A549 (cell line): ENCODE results near the gene ITFG1. TPM values are rescaled to one million over a fixed set of nuclear protein-coding genes. Genes with fewer than 3 reads are reported as not detected.
"Not testable (repeated sequence)": the region's sequence is repeated elsewhere in the genome, so short reads cannot be mapped to it uniquely, and the experiment has no call there.

Experiments
- ATAC-seq, 2 experiments: fragments of 200-7000 bp in 1 of 2; fragments of >200 bp in 1 of 2; cut with Nextera tagmentation in 1 of 2; cut with Tn5 transposase in 1 of 2; 3 replicates each; pipeline versions ENCODE4 v1.8.0 to v1.9.1; 2018 to 2020; ENCODE audit warnings: mild to moderate bottlenecking in 1 of 2, moderate library complexity in 1 of 2
- CTCF ChIA-PET: fragments of 300-600 bp; sonication (Branson Sonifier 250); formaldehyde crosslinking; extraction: SDS; loops from one replicate; lab custom pipeline; 2021; ENCODE audit warnings: antibody characterized with exemption, inconsistent platforms; lab: Yijun Ruan, JAX
- POLR2A ChIA-PET: fragments of 350-600 bp; formaldehyde crosslinking; extraction: SDS; loops from one replicate; lab custom pipeline; 2021; ENCODE audit warnings: antibody characterized with exemption, inconsistent platforms; lab: Yijun Ruan, JAX
- DNase-seq, 2 experiments: peaks; one replicate each; pipeline versions ENCODE4 v3.0.0 to v3.0.0-alpha.2; 2011 to 2016; ENCODE audit warnings: low read depth in 1 of 2, low spot score in 1 of 2
- FAIRE-seq: peaks from 2 replicates; lab custom pipeline; 2011; peaks lifted over from hg19 to GRCh38; lab: Jason Lieb, UNC
- H3K27ac ChIP-seq, 2 experiments: fragments of >200 bp; sonication (Bioruptor Twin); formaldehyde crosslinking; 3 replicates each; pipeline ENCODE4 v1.5.1; 2016 to 2017
- H3K4me1 ChIP-seq: fragments of >200 bp; sonication (Bioruptor Twin); formaldehyde crosslinking; 3 replicates; pipeline ENCODE4 v1.6.1; 2016
- H3K4me2 ChIP-seq: fragments of >200 bp; sonication (Bioruptor Twin); formaldehyde crosslinking; 3 replicates; pipeline ENCODE4 v1.6.1; 2016
- H3K4me3 ChIP-seq: fragments of >200 bp; sonication (Bioruptor Twin); formaldehyde crosslinking; 3 replicates; pipeline ENCODE4 v1.5.1; 2016
- H3K9me3 ChIP-seq: fragments of >200 bp; sonication (Bioruptor Twin); formaldehyde crosslinking; 3 replicates; pipeline ENCODE4 v1.6.1; 2016
- BHLHE40 ChIP-seq: IDR thresholded peaks from 2 replicates; pipeline ENCODE4 v1.6.1; 2012; ENCODE audit warnings: low read depth, low read length, inconsistent platforms
- CBX2 ChIP-seq: fragments of 200-600 bp; sonication (generic); IDR thresholded peaks from 2 replicates; pipeline ENCODE4 v1.6.1; 2016; ENCODE audit warnings: low read depth, mild to moderate bottlenecking, borderline replicate concordance
- CBX8 ChIP-seq: fragments of 200-600 bp; sonication (generic); IDR thresholded peaks from 2 replicates; pipeline ENCODE4 v1.6.1; 2016
- CEBPB ChIP-seq, 2 experiments: fragments of >200 bp in 1 of 2; sonication (Bioruptor Twin) in 1 of 2; formaldehyde crosslinking in 1 of 2; IDR thresholded peaks; 2 replicates each; pipeline ENCODE4 v1.6.1; 2012 to 2016
- EHMT2 ChIP-seq: fragments of 200-600 bp; sonication (generic); IDR thresholded peaks from 2 replicates; pipeline ENCODE4 v1.6.1; 2016; ENCODE audit warnings: antibody characterized with exemption, low read depth, mild to moderate bottlenecking, moderate library complexity
- EP300 ChIP-seq, 2 experiments: fragments of >200 bp; sonication (Bioruptor Twin); formaldehyde crosslinking; IDR thresholded peaks; 2 replicates in 1 of 2; 3 replicates in 1 of 2; pipeline ENCODE4 v1.6.1; 2016 to 2017
- FOSB ChIP-seq: fragments of 250-450 bp; sonication (Bioruptor Pico); IDR thresholded peaks from 2 replicates; pipeline ENCODE4 v1.5.0; 2020; ENCODE audit warnings: mild to moderate bottlenecking, moderate library complexity
- FOSL2 ChIP-seq, 2 experiments: fragments of 450-650 bp in 1 of 2; fragments of >200 bp in 1 of 2; sonication (Bioruptor Twin) in 1 of 2; formaldehyde crosslinking; IDR thresholded peaks; 2 replicates each; pipeline versions ENCODE4 v1.5.0 to v1.6.1; 2016 to 2020; ENCODE audit warnings: mild to moderate bottlenecking in 1 of 2, moderate library complexity in 1 of 2
- HDAC2 ChIP-seq: fragments of 200-600 bp; sonication (generic); IDR thresholded peaks from 2 replicates; pipeline ENCODE4 v1.6.1; 2016
- HEYL ChIP-seq: fragments of 250-450 bp; sonication (Bioruptor Pico); IDR thresholded peaks from 2 replicates; pipeline ENCODE4 v1.8.0; 2021; ENCODE audit warnings: mild to moderate bottlenecking, moderate library complexity
- HOXB13 ChIP-seq: fragments of 250-450 bp; sonication (Bioruptor Pico); IDR thresholded peaks from 2 replicates; pipeline ENCODE4 v1.5.0; 2020; ENCODE audit warnings: low read depth, mild to moderate bottlenecking, moderate library complexity
- HOXB5 ChIP-seq: fragments of 250-450 bp; sonication (Bioruptor Pico); IDR thresholded peaks from 2 replicates; pipeline ENCODE4 v1.5.0; 2020; ENCODE audit warnings: mild to moderate bottlenecking, moderate library complexity
- KDM1A ChIP-seq: fragments of 200-600 bp; sonication (generic); IDR thresholded peaks from 2 replicates; pipeline ENCODE4 v1.6.1; 2016; ENCODE audit warnings: low read depth, mild to moderate bottlenecking
- MAZ ChIP-seq: fragments of 150-350 bp; IDR thresholded peaks from 2 replicates; pipeline ENCODE4 v1.6.1; 2014; ENCODE audit warnings: antibody characterized with exemption, low read depth, low read length, borderline replicate concordance
- MYC ChIP-seq: IDR thresholded peaks from 2 replicates; pipeline ENCODE4 v1.6.1; 2012; ENCODE audit warnings: mild to moderate bottlenecking, inconsistent platforms, low read length, improper control_type of control experiment, borderline replicate concordance
- NPAS2 ChIP-seq: fragments of 250-450 bp; sonication (Bioruptor Pico); IDR thresholded peaks from 2 replicates; pipeline ENCODE4 v1.8.0; 2022; ENCODE audit warnings: mild to moderate bottlenecking, moderate library complexity, borderline replicate concordance
- NR3C1 ChIP-seq: fragments of >200 bp; sonication (Bioruptor Twin); formaldehyde crosslinking; IDR thresholded peaks from 3 replicates; pipeline ENCODE4 v1.6.1; 2017
- PHF8 ChIP-seq: fragments of 200-600 bp; sonication (generic); IDR thresholded peaks from 2 replicates; pipeline ENCODE4 v1.6.1; 2016; ENCODE audit warnings: low read depth, mild to moderate bottlenecking, antibody characterized with exemption, moderate library complexity, borderline replicate concordance
- RNF2 ChIP-seq: fragments of 200-600 bp; sonication (generic); IDR thresholded peaks from 2 replicates; pipeline ENCODE4 v1.6.1; 2016; ENCODE audit warnings: low read depth, mild to moderate bottlenecking, antibody characterized with exemption, moderate library complexity, borderline replicate concordance
- SREBF2 ChIP-seq: fragments of 450-650 bp; IDR thresholded peaks from 2 replicates; pipeline ENCODE4 v1.6.1; 2014; ENCODE audit warnings: mild to moderate bottlenecking, moderate library complexity
- TFCP2L1 ChIP-seq: fragments of 250-450 bp; sonication (Bioruptor Pico); IDR thresholded peaks from 2 replicates; pipeline ENCODE4 v1.5.0; 2021; ENCODE audit warnings: mild to moderate bottlenecking
- TP53 ChIP-seq: fragments of 250-450 bp; sonication (Bioruptor Pico); IDR thresholded peaks from 2 replicates; pipeline ENCODE4 v1.5.0; 2021; ENCODE audit warnings: mild to moderate bottlenecking, moderate library complexity
- ZNF302 ChIP-seq: fragments of 250-450 bp; sonication (Bioruptor Pico); IDR thresholded peaks from 2 replicates; pipeline ENCODE4 v1.9.0; 2021; ENCODE audit warnings: inconsistent platforms, mild to moderate bottlenecking, moderate library complexity
- WGBS: methylation state at CpG from one replicate; pipeline ENCODE4 v1.1.6; 2017; ENCODE audit errors: missing lambda C conversion rate; 5-methylcytosine and 5-hydroxymethylcytosine counted together
- polyA plus RNA-seq, 4 experiments: library from polyadenylated mRNA; depleted of rRNA in 3 of 4; stranded (reverse); fragments of >200 nt; fragmentation: RNase III in 1 of 4; extraction: RNeasy Plus Mini Kit Qiagen cat#74134 plus additional on column Dnase treatment in 1 of 4; gene quantifications; 2 replicates in 3 of 4; 3 replicates in 1 of 4; pipeline ENCODE4 v1.2.3, GENCODE V29; 2011 to 2017
- TF ChIP-seq, protein P1 (sequence below): IDR thresholded peaks from 2 replicates; pipeline ENCODE4 v1.6.1; 2012; ENCODE audit warnings: low read depth, borderline replicate concordance
- TF ChIP-seq, protein P2 (sequence below): fragments of >200 bp; sonication (Bioruptor Twin); formaldehyde crosslinking; IDR thresholded peaks from 2 replicates; pipeline ENCODE4 v1.6.1; 2016
- TF ChIP-seq, protein P3 (sequence below): fragments of >200 bp; sonication (Bioruptor Twin); formaldehyde crosslinking; IDR thresholded peaks from 3 replicates; pipeline ENCODE4 v1.5.1; 2016
- TF ChIP-seq, protein P4 (sequence below): IDR thresholded peaks from 2 replicates; pipeline ENCODE4 v1.6.1; 2012
- TF ChIP-seq, protein P5 (sequence below): fragments of 250-450 bp; sonication (Bioruptor Pico); IDR thresholded peaks from 2 replicates; pipeline ENCODE4 v1.5.0; 2021; ENCODE audit warnings: mild to moderate bottlenecking, moderate library complexity, borderline replicate concordance

The ITFG1 gene
- polyA plus RNA-seq, 2 of the 4 experiments (the other 2 are of a cell fraction): 32.9 to 112 TPM

DNA sequence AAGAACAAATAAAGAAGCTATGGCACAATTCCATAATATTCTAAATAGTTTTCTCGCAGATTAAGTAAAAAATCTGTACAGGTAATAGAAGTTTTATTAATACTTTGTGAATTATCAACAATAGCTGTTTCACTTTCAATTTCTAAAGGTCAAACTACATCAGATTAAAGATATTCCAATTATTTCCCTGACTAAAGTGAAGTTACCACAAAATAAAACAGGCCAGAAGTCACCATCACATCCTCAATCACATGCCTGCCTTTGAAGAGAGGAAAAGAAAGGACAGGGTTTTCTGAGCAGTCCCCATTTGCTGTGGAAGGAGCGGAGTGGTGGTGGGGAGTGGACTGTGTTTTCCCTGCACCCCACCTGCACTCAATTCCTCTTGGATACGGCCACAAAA lies 11.1 kb downstream of the ITFG1 start (continued):
- TF ChIP-seq, protein P1, sequence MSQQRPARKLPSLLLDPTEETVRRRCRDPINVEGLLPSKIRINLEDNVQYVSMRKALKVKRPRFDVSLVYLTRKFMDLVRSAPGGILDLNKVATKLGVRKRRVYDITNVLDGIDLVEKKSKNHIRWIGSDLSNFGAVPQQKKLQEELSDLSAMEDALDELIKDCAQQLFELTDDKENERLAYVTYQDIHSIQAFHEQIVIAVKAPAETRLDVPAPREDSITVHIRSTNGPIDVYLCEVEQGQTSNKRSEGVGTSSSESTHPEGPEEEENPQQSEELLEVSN: no peak
- no peak for TF ChIP-seq FOSL2 (IDR thresholded peaks at IDR 0.05)
- no peak for TF ChIP-seq FOSL2 (CRISPR knock-in tag; IDR thresholded peaks at IDR 0.05)
- no peak for TF ChIP-seq ZNF302
- no peak for TF ChIP-seq HDAC2
- no peak for TF ChIP-seq FOSB

DNA sequence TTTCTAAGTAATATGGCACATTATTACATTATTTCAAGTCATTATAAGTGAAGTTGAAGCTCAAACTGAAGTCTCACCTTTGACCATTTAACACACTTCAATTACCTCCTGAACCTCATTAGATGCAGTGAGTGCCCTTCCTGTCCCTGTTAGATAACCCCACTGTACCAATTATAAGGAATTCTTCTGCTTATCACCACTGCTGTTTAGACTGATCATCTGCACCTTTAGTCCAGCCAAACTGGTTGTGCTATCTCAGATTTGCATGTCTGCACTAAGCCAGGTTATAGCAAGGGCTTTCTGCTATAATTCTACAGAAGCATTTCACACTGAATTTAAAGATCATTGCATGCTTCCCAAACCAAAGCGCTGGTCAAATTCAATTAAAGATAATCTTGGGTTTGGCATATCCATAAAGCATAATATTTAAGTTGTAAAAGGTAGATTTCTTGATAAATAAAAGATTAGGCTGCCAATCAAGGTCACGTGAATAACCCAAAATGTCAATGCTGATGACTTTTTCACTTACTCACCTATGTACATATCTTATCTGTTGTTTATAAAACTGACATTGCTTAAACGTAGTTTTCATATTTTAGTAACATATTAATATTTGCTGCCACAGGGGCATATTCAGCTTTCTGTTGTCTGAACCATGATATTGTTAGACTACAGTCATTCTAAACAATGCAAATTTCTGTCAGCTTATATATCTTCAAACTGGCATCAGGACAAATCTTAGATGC lies 11.9 kb downstream of the ITFG1 start:
- DNase-seq (no peak), ATAC-seq (no peak), FAIRE-seq (no peak)
- H3K4me1 ChIP-seq: peaks cover 11% of the 10 kb centered on the region; the same call in 2 of the 3 replicates
- ChIA-PET POLR2A (interaction anchor here (0.7 kb wide), 1 partner anchor 306 kb away, joined by 4 read pairs; the partner anchor contains the start of gene NETO2), CTCF (no interaction called here)
- H3K27ac ChIP-seq: no peak overlapping the region
- no peak overlapping the region for H3K4me2 ChIP-seq
- WGBS: 53% methylated on average over 3 of the region's 3 CpGs
- no peaks in the 10 kb centered on the region for H3K9me3 ChIP-seq
- no peak overlapping the region for H3K4me3 ChIP-seq
- no peak for TF ChIP-seq CEBPB (IDR thresholded peaks at IDR 0.05)
- no peak for TF ChIP-seq EHMT2
- no peak for TF ChIP-seq CBX8
- TF ChIP-seq, protein P2, sequence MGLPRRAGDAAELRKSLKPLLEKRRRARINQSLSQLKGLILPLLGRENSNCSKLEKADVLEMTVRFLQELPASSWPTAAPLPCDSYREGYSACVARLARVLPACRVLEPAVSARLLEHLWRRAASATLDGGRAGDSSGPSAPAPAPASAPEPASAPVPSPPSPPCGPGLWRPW: no peak
- no peak for TF ChIP-seq RNF2
- no peak for TF ChIP-seq HOXB13
- TF ChIP-seq MYC: no peak
- no peak for TF ChIP-seq CBX2
- TF ChIP-seq NR3C1: no peak
- TF ChIP-seq PHF8: no peak
- TF ChIP-seq, protein P3, sequence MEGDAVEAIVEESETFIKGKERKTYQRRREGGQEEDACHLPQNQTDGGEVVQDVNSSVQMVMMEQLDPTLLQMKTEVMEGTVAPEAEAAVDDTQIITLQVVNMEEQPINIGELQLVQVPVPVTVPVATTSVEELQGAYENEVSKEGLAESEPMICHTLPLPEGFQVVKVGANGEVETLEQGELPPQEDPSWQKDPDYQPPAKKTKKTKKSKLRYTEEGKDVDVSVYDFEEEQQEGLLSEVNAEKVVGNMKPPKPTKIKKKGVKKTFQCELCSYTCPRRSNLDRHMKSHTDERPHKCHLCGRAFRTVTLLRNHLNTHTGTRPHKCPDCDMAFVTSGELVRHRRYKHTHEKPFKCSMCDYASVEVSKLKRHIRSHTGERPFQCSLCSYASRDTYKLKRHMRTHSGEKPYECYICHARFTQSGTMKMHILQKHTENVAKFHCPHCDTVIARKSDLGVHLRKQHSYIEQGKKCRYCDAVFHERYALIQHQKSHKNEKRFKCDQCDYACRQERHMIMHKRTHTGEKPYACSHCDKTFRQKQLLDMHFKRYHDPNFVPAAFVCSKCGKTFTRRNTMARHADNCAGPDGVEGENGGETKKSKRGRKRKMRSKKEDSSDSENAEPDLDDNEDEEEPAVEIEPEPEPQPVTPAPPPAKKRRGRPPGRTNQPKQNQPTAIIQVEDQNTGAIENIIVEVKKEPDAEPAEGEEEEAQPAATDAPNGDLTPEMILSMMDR: no peak
- no peak for TF ChIP-seq HOXB5
- TF ChIP-seq EP300 (IDR thresholded peaks at IDR 0.05): no peak
- no peak for TF ChIP-seq TP53 (CRISPR knock-in tag)
- TF ChIP-seq MAZ: no peak
- no peak for TF ChIP-seq BHLHE40

DNA sequence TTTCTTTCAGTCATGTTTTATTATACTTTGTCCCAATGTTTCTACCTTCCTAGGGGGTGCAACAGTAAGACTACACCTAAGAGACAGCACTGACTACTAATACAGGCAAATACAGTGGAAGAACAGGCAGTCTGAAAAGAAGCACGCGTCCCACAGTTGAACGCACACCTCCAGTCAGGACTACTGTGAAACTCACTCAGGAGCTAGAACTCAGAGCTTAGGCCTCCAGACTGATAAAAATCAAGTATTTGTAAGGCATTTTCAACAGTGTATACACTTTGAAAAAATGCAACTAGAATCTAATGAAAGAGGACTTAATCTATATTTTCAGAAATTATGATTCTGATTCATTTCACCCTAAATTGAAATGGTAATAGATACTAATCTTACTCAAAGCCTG lies 14.4 kb downstream of the ITFG1 start:
- Histone ChIP-seq H3K9me3 (no peaks in the 10 kb centered on the region), H3K4me3 (no peak overlapping the region), H3K4me2 (no peak overlapping the region), H3K4me1 (peaks cover 11% of the 10 kb centered on the region; the same call in 2 of the 3 replicates), H3K27ac (no peak overlapping the region)
- ATAC-seq (no peak), FAIRE-seq (no peak), DNase-seq (no peak)
- WGBS: 100% methylated on average over 3 of the region's 3 CpGs
- ChIA-PET CTCF (interaction anchor here (0.7 kb wide), 1 partner anchor 36 kb away, joined by 3 read pairs; no protein-coding TSS in a partner anchor), POLR2A (no interaction called here)
- TF ChIP-seq, protein P4, sequence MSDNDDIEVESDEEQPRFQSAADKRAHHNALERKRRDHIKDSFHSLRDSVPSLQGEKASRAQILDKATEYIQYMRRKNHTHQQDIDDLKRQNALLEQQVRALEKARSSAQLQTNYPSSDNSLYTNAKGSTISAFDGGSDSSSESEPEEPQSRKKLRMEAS: no peak
- TF ChIP-seq SREBF2 (no peak), CEBPB (IDR thresholded peaks at IDR 0.05) (no peak), HEYL (CRISPR knock-in tag) (no peak), NPAS2 (CRISPR knock-in tag) (no peak), FOSL2 (IDR thresholded peaks at IDR 0.05) (no peak), FOSL2 (CRISPR knock-in tag; IDR thresholded peaks at IDR 0.05) (no peak), KDM1A (no peak), TFCP2L1 (CRISPR knock-in tag) (no peak), HOXB13 (no peak)
- TF ChIP-seq, protein P5, sequence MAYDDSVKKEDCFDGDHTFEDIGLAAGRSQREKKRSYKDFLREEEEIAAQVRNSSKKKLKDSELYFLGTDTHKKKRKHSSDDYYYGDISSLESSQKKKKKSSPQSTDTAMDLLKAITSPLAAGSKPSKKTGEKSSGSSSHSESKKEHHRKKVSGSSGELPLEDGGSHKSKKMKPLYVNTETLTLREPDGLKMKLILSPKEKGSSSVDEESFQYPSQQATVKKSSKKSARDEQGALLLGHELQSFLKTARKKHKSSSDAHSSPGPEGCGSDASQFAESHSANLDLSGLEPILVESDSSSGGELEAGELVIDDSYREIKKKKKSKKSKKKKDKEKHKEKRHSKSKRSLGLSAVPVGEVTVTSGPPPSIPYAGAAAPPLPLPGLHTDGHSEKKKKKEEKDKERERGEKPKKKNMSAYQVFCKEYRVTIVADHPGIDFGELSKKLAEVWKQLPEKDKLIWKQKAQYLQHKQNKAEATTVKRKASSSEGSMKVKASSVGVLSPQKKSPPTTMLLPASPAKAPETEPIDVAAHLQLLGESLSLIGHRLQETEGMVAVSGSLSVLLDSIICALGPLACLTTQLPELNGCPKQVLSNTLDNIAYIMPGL (CRISPR knock-in tag): no peak
- TF ChIP-seq, protein P2: no peak

DNA sequence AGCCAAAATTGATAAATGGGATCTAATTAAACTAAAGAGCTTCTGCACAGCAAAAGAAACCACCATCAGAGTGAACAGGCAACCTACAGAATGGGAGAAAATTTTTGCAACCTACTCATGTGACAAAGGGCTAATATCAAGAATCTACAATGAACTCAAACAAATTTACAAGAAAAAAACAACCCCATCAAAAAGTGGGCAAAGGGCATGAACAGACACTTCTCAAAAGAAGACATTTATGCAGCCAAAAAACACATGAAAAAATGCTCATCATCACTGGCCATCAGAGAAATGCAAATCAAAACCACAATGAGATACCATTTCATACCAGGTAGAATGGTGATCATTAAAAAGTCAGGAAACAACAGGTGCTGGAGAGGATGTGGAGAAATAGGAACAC lies 18.0 kb downstream of the ITFG1 start:
- H3K9me3 ChIP-seq, H3K4me1 ChIP-seq, H3K4me2 ChIP-seq, H3K27ac ChIP-seq, FAIRE-seq, ATAC-seq, POLR2A ChIA-PET, CTCF ChIA-PET, H3K4me3 ChIP-seq, DNase-seq: not testable (repeated sequence)
